B cell (primary cell): ENCODE results near the gene OPHN1.

Source experiments
- EZH2 ChIP-seq: IDR thresholded peaks from 2 replicates; pipeline ENCODE4 v1.6.1; 2012; ENCODE audit warnings: borderline replicate concordance, low read depth, mild to moderate bottlenecking, moderate library complexity, low read length; ENCODE audit not compliant: insufficient read depth, poor library complexity, severe bottlenecking
- TF ChIP-seq, protein P1 (sequence below): fragments of 200-600 bp; IDR thresholded peaks from one replicate; pipeline ENCODE4 v1.8.0; 2022; ENCODE audit warnings: antibody characterized with exemption, mild to moderate bottlenecking

GRCh38 chrX:68183612-68184214 lies 249.6 kb downstream of the OPHN1 start:
- TF ChIP-seq, protein P1, sequence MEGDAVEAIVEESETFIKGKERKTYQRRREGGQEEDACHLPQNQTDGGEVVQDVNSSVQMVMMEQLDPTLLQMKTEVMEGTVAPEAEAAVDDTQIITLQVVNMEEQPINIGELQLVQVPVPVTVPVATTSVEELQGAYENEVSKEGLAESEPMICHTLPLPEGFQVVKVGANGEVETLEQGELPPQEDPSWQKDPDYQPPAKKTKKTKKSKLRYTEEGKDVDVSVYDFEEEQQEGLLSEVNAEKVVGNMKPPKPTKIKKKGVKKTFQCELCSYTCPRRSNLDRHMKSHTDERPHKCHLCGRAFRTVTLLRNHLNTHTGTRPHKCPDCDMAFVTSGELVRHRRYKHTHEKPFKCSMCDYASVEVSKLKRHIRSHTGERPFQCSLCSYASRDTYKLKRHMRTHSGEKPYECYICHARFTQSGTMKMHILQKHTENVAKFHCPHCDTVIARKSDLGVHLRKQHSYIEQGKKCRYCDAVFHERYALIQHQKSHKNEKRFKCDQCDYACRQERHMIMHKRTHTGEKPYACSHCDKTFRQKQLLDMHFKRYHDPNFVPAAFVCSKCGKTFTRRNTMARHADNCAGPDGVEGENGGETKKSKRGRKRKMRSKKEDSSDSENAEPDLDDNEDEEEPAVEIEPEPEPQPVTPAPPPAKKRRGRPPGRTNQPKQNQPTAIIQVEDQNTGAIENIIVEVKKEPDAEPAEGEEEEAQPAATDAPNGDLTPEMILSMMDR = no peak
- TF ChIP-seq EZH2 = no peak
